Type B pancreatic cell (in vitro differentiated cells): ENCODE measurements around the gene BLNK. TPM values are rescaled to one million over a fixed set of nuclear protein-coding genes. Genes with fewer than 3 reads are reported as not detected.

ENCODE experiments used
- DNase-seq: peaks from one replicate; pipeline ENCODE4 v3.0.0; 2021; ENCODE audit warnings: mixed read lengths; ENCODE audit not compliant: unreplicated experiment; ENCODE audit errors: extremely low spot score
- H3K27ac Mint-ChIP-seq: 2 replicates; pipeline ENCODE4 v1.8.0; 2021; ENCODE audit warnings: mild to moderate bottlenecking, mixed read lengths
- H3K27me3 Mint-ChIP-seq: 2 replicates; pipeline ENCODE4 v1.8.0; 2021; ENCODE audit warnings: mixed read lengths
- H3K36me3 Mint-ChIP-seq: 2 replicates; pipeline ENCODE4 v1.8.0; 2021; ENCODE audit warnings: mixed read lengths
- H3K4me1 Mint-ChIP-seq: one replicate; pipeline ENCODE4 v1.8.0; 2021; ENCODE audit warnings: mixed read lengths; ENCODE audit not compliant: unreplicated experiment
- H3K4me3 Mint-ChIP-seq: 2 replicates; pipeline ENCODE4 v1.8.0; 2021; ENCODE audit warnings: mild to moderate bottlenecking, mixed read lengths
- H3K9me3 Mint-ChIP-seq: 2 replicates; pipeline ENCODE4 v1.8.0; 2021; ENCODE audit warnings: mixed read lengths
- total RNA-seq: library from RNA; stranded (reverse); gene quantifications from 2 replicates; pipeline ENCODE4 v1.2.1, GENCODE V29; 2021; ENCODE audit warnings: low replicate concordance
- TF ChIP-seq, protein P1 (sequence below): fragments of 200-600 bp; sonication (generic); conservative IDR thresholded peaks from 2 replicates; pipeline ENCODE4 v1.5.0; 2021; ENCODE audit warnings: antibody characterized with exemption, mild to moderate bottlenecking

The BLNK gene
- total RNA-seq, 1 donor from 2014 or later: 21.7 TPM

DNA sequence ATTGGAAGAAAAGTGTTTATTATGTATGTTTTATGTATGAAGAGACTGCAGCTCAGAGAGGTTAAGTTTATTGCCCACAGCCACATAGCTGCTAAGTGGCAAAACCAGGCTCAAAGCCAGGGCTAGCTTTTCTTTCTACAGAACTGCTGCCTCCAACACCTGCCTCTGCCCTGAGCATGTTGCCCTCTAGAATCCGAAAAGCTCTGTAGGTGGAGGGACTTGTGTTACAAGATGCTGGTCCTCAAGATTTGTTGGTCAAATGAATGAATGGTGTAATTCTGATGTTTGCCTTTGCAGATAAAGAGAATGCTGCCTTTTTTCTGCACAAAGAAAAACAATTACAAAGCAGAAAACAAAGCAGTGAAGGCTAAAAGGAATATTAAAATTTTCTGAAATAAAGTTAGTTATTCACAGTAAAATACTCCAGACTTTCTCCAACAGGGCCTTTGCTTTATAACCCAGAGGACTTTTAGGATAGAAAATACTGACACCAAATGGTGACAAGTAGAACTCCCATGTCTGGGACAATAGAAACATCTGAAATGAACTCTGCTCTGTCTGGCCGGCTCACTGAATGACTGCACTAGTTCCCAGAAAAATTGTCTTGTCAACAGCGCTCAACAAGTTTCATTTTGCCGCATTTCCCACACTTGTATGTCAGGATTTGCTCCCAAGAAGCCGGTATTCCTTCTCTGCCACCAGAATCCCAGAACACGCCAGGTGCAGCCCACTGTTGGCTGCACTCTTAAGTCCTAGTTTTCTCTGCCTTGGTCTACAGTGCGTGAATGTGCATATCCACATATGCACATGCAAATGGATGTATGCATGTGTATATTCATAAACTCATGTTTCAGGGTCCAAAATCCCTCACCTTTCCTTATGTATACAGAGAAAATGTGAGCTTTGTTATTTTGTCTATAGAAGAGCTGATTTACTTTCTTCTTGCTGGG lies 21.9 kb upstream of the BLNK start:
- H3K36me3 Mint-ChIP-seq: no peaks in the 10 kb centered on the region
- no peaks in the 10 kb centered on the region for H3K9me3 Mint-ChIP-seq
- H3K27ac Mint-ChIP-seq: no peak overlapping the region
- H3K4me3 Mint-ChIP-seq: no peak overlapping the region
- H3K4me1 Mint-ChIP-seq: no peaks in the 10 kb centered on the region
- H3K27me3 Mint-ChIP-seq: peaks cover 8% of the 10 kb centered on the region
- TF ChIP-seq, protein P1, sequence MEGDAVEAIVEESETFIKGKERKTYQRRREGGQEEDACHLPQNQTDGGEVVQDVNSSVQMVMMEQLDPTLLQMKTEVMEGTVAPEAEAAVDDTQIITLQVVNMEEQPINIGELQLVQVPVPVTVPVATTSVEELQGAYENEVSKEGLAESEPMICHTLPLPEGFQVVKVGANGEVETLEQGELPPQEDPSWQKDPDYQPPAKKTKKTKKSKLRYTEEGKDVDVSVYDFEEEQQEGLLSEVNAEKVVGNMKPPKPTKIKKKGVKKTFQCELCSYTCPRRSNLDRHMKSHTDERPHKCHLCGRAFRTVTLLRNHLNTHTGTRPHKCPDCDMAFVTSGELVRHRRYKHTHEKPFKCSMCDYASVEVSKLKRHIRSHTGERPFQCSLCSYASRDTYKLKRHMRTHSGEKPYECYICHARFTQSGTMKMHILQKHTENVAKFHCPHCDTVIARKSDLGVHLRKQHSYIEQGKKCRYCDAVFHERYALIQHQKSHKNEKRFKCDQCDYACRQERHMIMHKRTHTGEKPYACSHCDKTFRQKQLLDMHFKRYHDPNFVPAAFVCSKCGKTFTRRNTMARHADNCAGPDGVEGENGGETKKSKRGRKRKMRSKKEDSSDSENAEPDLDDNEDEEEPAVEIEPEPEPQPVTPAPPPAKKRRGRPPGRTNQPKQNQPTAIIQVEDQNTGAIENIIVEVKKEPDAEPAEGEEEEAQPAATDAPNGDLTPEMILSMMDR: peak; percentile 78
- no peak for DNase-seq

GRCh38 chr10:96290368-96291133 lies 19.2 kb upstream of the BLNK start:
- peaks cover 9% of the 10 kb centered on the region for H3K4me1 Mint-ChIP-seq
- H3K27me3 Mint-ChIP-seq: peaks cover 4% of the 10 kb centered on the region
- no peaks in the 10 kb centered on the region for H3K36me3 Mint-ChIP-seq
- DNase-seq: no peak
- H3K9me3 Mint-ChIP-seq: no peaks in the 10 kb centered on the region
- H3K4me3 Mint-ChIP-seq: peak overlapping the region; percentile 6
- TF ChIP-seq, protein P1: no peak
- peak overlapping the region; percentile 30 for H3K27ac Mint-ChIP-seq

DNA sequence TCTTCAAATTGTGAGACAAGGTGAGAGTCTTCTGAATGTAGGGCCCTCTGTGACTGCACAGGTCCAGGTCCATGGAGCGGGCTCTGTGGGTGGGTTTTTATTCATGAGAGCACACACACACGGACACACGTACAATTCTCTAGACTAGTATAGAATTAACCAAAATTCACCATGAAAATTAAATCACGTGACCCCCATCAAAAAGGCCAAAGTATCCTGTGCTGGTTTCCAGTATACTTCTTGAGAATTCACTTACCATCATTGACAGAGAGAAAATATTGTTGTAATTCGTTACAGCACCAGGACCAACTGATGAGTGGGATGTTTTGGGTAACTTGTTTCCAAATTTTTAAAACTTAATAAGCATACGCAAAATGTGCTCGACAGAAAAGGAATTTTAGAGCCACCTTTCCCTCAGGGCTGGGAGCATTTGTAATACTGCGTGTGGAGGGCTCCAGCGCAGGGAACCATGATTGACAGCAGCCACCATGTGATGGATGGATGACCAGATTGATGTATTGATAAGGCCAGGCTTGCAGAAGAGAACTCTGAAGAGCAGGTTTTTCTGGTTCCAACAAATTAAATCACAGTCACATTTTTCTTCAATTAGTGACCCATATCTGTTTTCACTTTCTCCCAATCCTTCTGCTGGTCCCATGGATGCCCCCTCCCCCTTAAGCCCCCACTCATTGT lies 18.0 kb upstream of the BLNK start:
- peak overlapping the region; percentile 74 for H3K27ac Mint-ChIP-seq
- no peak overlapping the region for H3K4me3 Mint-ChIP-seq
- no peak for DNase-seq
- peaks cover 3% of the 10 kb centered on the region for H3K27me3 Mint-ChIP-seq
- H3K36me3 Mint-ChIP-seq: no peaks in the 10 kb centered on the region
- TF ChIP-seq, protein P1: no peak
- peaks cover 9% of the 10 kb centered on the region for H3K4me1 Mint-ChIP-seq
- no peaks in the 10 kb centered on the region for H3K9me3 Mint-ChIP-seq

DNA sequence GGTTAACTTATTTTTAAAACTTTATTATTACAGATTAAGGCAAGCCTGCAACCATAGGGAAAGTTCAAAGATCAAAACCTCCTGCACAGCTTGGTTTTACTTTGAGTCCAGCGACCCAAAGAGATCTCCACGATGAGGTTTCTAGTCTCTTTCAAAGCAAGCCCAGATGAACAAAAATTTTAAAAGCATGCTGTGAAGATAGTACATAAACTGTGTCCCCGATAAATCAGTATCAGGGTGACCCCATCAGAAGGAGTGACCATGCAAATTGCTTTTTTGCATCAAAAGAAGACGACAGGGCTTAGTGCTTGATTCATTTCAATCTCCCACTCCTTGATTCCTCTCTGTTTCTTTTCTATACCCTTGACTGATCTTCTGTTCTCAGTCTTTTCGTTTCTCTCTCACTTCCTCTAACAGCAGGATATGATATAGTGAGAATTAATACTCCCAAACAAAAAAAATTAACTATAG lies 16.8 kb upstream of the BLNK start:
- H3K27me3 Mint-ChIP-seq: no peaks in the 10 kb centered on the region
- peaks cover 1% of the 10 kb centered on the region for H3K9me3 Mint-ChIP-seq
- no peak for DNase-seq
- peak overlapping the region; percentile 77 for H3K27ac Mint-ChIP-seq
- H3K4me3 Mint-ChIP-seq: peak overlapping the region; percentile 42
- TF ChIP-seq, protein P1: no peak
- peaks cover 9% of the 10 kb centered on the region for H3K4me1 Mint-ChIP-seq
- no peaks in the 10 kb centered on the region for H3K36me3 Mint-ChIP-seq

DNA sequence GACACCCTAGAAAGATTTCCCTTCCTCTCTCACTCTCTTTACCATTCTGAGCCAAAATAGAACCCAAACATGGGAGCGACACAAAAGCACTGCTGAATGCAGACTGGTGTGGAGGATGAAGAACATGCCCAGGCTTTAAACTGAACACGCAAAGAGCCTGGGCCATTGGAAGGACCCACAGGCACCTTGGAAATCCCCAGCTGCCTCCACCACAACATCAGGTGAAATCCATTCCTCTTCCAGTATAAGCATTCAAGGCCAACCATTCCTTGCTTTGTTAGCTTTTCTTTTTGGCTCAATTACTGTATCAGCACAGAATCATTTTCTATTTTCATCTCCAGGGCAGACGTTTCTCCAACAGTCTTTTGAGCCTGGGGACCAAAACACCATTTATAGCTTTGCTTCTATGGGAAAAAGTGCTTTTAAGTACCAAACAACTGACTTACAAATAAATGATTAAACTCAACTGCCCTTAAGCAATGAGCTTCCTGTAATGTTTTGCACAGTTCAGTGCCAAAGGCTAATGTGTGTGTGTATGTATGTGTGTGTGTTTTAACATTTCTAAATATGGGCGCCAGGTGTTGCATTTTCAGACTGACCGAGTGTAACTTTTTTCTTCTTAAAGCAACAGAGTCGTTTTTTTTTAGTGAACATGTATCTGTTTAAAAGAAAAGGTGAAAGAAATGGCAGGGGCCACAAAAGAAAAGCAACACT lies 16.2 kb upstream of the BLNK start:
- H3K4me3 Mint-ChIP-seq: peak overlapping the region; percentile 28
- H3K36me3 Mint-ChIP-seq: no peaks in the 10 kb centered on the region
- TF ChIP-seq, protein P1: no peak
- DNase-seq: no peak
- H3K27ac Mint-ChIP-seq: peak overlapping the region; percentile 77
- no peaks in the 10 kb centered on the region for H3K27me3 Mint-ChIP-seq
- H3K4me1 Mint-ChIP-seq: peaks cover 9% of the 10 kb centered on the region
- H3K9me3 Mint-ChIP-seq: peaks cover 4% of the 10 kb centered on the region
